ENCODE data around the gene RIMBP2. TPM values are rescaled to one million over a fixed set of nuclear protein-coding genes. Genes with fewer than 3 reads are reported as not detected.

RIMBP2 gene
- total and polyA plus RNA-seq, 7 experiments from 2014 or later = 0.05 TPM; not detected in 6

DNA sequence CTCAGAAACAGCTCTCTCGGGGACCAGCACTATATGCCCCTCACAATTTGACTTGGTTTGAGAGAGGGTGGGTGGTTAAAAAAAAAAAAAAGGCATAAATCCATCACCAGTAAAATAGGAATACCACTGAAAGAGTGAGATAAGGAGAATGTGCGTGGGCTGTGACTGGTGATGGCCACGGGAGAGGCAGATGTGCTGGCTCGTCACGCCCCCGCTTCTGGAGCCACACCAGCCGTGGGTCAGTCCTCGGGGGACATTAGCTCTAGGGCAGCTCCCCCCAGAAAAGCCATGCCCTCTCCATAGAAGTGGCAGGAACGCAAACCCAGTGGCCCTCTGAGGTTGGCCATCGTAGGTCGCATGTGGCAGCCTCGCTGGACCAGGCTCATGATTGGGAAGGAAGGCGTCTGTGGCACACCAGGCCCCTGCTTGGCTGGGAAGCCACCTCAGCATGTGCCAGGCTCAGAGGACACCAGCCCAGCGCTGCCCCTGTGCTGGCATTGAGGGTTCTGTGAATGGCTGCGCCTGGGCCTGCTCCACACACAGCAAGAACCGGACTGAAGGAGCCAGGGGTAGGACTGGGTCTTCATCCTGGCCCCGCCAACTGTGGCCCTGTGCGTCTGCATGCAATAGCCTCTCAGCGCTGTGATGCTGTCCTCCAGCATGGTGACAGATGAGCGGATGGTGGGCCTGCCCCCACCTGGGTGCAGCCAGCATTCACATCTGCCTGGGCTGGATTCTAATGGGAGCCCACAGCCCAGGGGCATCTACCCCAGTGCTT, 267.9 kb downstream of the RIMBP2 start:
- Histone ChIP-seq H3K27me3 (ENCODE audit: control insufficient read depth in 2 of 2, insufficient read depth in 2 of 2, low read length in 2 of 2) (no peaks in the 10 kb centered on the region), H3K27ac (ENCODE audit: low read depth, low read length) (no peak overlapping the region), H3K4me3 (ENCODE audit: low read length) (no peak overlapping the region), H3K36me3 (ENCODE audit: control insufficient read depth in 2 of 3, insufficient read depth in 3 of 3, low read length in 3 of 3) (no peaks in the 10 kb centered on the region), H3K9me3 (ENCODE audit: control insufficient read depth in 2 of 3, low read length in 3 of 3) (no peaks in the 10 kb centered on the region), H3K4me1 (ENCODE audit: control insufficient read depth in 2 of 2, insufficient read depth in 2 of 2, low read length in 2 of 2) (no peaks in the 10 kb centered on the region)
- no peaks in the 10 kb centered on the region for H3K4me1 Mint-ChIP-seq
- intact Hi-C loops (cut with micrococcal nuclease) = loop anchor here in 1 of 2 donors (5.0 kb wide), 1 partner anchor 299 kb away; no protein-coding TSS in a partner anchor
- no peak overlapping the region for H3K27ac Mint-ChIP-seq
- DNase-seq (no peak), ATAC-seq (no peak)
- H3K27me3 Mint-ChIP-seq = no peaks in the 10 kb centered on the region
- CTCF ChIA-PET = no interaction called here
- peaks cover 0 to 2% (median 0%) of the 10 kb centered on the region in 11 donors for H3K9me3 Mint-ChIP-seq
- POLR2A ChIA-PET = no interaction called here
- no peaks in the 10 kb centered on the region for H3K36me3 Mint-ChIP-seq
- H3K4me3 Mint-ChIP-seq = no peak overlapping the region

DNA sequence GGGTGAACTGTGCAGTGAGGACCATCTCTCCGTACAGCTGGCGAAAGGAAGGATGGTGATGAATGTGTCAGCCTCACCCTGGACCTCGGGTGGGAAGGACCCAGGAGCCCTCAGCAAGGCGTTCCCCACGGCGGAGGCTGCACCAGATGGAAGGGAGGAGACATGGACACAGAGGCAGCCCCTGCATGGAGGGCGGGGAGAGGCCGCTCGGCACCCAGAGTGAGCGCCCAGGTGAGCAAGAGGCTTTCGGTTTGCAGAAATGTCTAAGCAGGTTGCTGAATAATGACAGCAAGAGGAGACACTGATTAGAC, 268.5 kb downstream of the RIMBP2 start:
- Histone ChIP-seq H3K9me3 (ENCODE audit: control insufficient read depth in 2 of 3, low read length in 3 of 3) (no peaks in the 10 kb centered on the region), H3K27ac (ENCODE audit: low read depth, low read length) (no peak overlapping the region), H3K27me3 (ENCODE audit: control insufficient read depth in 2 of 2, insufficient read depth in 2 of 2, low read length in 2 of 2) (no peaks in the 10 kb centered on the region), H3K4me3 (ENCODE audit: low read length) (no peak overlapping the region), H3K36me3 (ENCODE audit: control insufficient read depth in 2 of 3, insufficient read depth in 3 of 3, low read length in 3 of 3) (no peaks in the 10 kb centered on the region), H3K4me1 (ENCODE audit: control insufficient read depth in 2 of 2, insufficient read depth in 2 of 2, low read length in 2 of 2) (no peaks in the 10 kb centered on the region)
- H3K4me3 Mint-ChIP-seq = no peak overlapping the region
- DNase-seq = no peak
- no peak overlapping the region for H3K27ac Mint-ChIP-seq
- intact Hi-C loops (cut with micrococcal nuclease) = loop anchor here in 1 of 2 donors (5.0 kb wide), 1 partner anchor 300 kb away; no protein-coding TSS in a partner anchor
- no peaks in the 10 kb centered on the region for H3K36me3 Mint-ChIP-seq
- H3K27me3 Mint-ChIP-seq = peaks cover 0 to 3% (median 0%) of the 10 kb centered on the region in 5 donors
- H3K4me1 Mint-ChIP-seq = no peaks in the 10 kb centered on the region
- POLR2A ChIA-PET = no interaction called here
- no peak for ATAC-seq
- peaks cover 0 to 4% (median 0%) of the 10 kb centered on the region in 11 donors for H3K9me3 Mint-ChIP-seq
- CTCF ChIA-PET = no interaction called here

DNA sequence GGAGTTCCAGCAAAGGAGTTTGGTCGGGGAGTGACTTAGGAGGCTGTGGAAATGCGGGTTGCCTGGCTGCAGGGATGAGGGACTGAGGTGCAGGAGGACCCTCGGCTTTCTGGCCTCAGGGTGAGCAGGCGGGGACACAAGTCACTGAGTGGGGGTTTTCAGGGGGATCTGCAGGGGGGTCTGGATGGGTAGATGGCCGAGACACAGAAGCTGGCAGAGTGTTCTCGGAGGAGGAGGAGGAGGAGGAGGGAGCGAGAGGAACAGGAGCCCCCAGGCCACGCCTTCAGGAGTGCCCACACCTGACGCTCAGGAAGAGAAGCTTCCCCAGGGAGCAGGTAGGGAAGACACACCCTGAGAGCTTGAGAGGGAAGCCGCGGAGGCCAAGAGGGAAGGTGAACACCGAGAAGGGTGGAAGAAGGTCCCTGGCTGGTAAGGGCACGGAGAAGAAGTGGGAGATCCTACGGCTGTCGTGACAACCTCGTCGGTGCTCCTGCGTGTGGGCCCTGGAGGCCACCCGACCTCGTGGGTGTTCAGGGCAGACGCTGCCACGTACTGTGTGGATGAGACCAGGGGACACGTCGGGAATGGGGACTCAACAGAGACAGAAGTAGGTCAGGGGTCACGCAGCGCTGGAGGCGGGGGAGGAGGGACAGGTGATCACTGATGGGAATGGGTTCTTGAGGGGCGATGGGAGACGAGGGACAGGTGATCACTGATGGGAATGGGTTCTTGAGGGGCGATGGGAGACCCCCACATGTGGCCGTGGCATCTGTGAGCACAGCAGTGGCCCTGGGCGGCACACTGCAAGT, 269.0 kb downstream of the RIMBP2 start:
- Mint-ChIP-seq H3K27me3 (peaks cover 0 to 6% (median 0%) of the 10 kb centered on the region in 5 donors), H3K9me3 (peaks cover 0 to 4% (median 0%) of the 10 kb centered on the region in 11 donors), H3K27ac (no peak overlapping the region), H3K4me1 (no peaks in the 10 kb centered on the region), H3K36me3 (no peaks in the 10 kb centered on the region), H3K4me3 (no peak overlapping the region)
- Histone ChIP-seq H3K27ac (ENCODE audit: low read depth, low read length) (no peak overlapping the region), H3K4me1 (ENCODE audit: control insufficient read depth in 2 of 2, insufficient read depth in 2 of 2, low read length in 2 of 2) (no peaks in the 10 kb centered on the region), H3K9me3 (ENCODE audit: control insufficient read depth in 2 of 3, low read length in 3 of 3) (no peaks in the 10 kb centered on the region), H3K36me3 (ENCODE audit: control insufficient read depth in 2 of 3, insufficient read depth in 3 of 3, low read length in 3 of 3) (no peaks in the 10 kb centered on the region), H3K27me3 (ENCODE audit: control insufficient read depth in 2 of 2, insufficient read depth in 2 of 2, low read length in 2 of 2) (no peaks in the 10 kb centered on the region), H3K4me3 (ENCODE audit: low read length) (no peak overlapping the region)
- CTCF ChIA-PET = no interaction called here
- DNase-seq = no peak
- ATAC-seq = no peak
- intact Hi-C loops (cut with micrococcal nuclease) = loop anchor here in 1 of 2 donors (5.0 kb wide), 1 partner anchor 300 kb away; no protein-coding TSS in a partner anchor
- POLR2A ChIA-PET = no interaction called here

DNA sequence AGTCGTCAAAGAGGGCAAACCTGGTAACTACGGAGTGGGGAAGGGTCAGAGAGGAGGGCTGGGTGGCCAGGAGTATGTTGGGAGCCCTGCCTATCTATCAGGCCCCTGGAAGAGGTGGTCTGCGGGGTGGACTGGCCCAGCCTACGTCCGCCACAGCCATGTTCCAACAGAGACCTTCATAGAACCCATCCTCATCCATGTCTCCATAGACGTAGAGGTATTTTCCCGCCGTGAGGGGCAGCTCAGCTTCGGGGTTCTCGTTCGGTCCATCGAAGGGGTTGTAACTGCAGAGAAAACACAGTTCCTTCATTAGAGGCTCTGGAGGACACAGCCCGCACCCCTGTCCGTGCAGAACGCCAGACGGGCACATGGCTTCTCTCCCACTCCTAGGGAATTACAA, 271.1 kb downstream of the RIMBP2 start:
- intact Hi-C loops (cut with micrococcal nuclease) = loop anchor here in 1 of 2 donors (5.0 kb wide), 1 partner anchor 302 kb away; no protein-coding TSS in a partner anchor
- Histone ChIP-seq H3K9me3 (ENCODE audit: control insufficient read depth in 2 of 3, low read length in 3 of 3) (no peaks in the 10 kb centered on the region), H3K27me3 (ENCODE audit: control insufficient read depth in 2 of 2, insufficient read depth in 2 of 2, low read length in 2 of 2) (no peaks in the 10 kb centered on the region), H3K36me3 (ENCODE audit: control insufficient read depth in 2 of 3, insufficient read depth in 3 of 3, low read length in 3 of 3) (no peaks in the 10 kb centered on the region), H3K27ac (ENCODE audit: low read depth, low read length) (no peak overlapping the region), H3K4me1 (ENCODE audit: control insufficient read depth in 2 of 2, insufficient read depth in 2 of 2, low read length in 2 of 2) (no peaks in the 10 kb centered on the region), H3K4me3 (ENCODE audit: low read length) (no peak overlapping the region)
- no peak for ATAC-seq
- Mint-ChIP-seq H3K9me3 (peaks cover 0 to 4% (median 0%) of the 10 kb centered on the region in 11 donors), H3K36me3 (no peaks in the 10 kb centered on the region), H3K27ac (no peak overlapping the region), H3K27me3 (peaks cover 0 to 6% (median 0%) of the 10 kb centered on the region in 5 donors), H3K4me1 (no peaks in the 10 kb centered on the region), H3K4me3 (no peak overlapping the region)
- POLR2A ChIA-PET = no interaction called here
- CTCF ChIA-PET = no interaction called here
- DNase-seq = no peak

DNA sequence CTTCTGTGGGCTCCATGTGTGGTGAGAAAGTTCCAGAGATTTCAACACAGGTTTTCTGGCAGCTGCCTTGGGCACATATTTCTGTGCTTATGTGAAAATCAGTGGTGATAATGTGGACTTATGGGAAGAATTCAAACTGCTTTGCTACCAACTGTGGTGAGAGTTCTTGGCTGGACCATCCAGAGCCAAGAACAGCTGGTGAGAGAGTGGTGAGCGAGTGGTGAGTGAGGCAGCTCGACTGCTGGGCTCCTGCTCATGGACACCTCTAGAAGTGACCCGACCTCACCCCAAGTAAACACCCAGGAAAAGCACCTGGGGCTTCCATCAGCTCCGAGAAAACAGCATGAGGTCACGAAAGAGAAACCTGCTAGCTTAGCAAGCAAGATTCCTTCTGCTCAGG, 272.0 kb downstream of the RIMBP2 start:
- Histone ChIP-seq H3K27ac (ENCODE audit: low read depth, low read length) (no peak overlapping the region), H3K9me3 (ENCODE audit: control insufficient read depth in 2 of 3, low read length in 3 of 3) (no peaks in the 10 kb centered on the region), H3K36me3 (ENCODE audit: control insufficient read depth in 2 of 3, insufficient read depth in 3 of 3, low read length in 3 of 3) (no peaks in the 10 kb centered on the region), H3K27me3 (ENCODE audit: control insufficient read depth in 2 of 2, insufficient read depth in 2 of 2, low read length in 2 of 2) (no peaks in the 10 kb centered on the region), H3K4me1 (ENCODE audit: control insufficient read depth in 2 of 2, insufficient read depth in 2 of 2, low read length in 2 of 2) (no peaks in the 10 kb centered on the region), H3K4me3 (ENCODE audit: low read length) (no peak overlapping the region)
- Mint-ChIP-seq H3K9me3 (peaks cover 0 to 9% (median 2%) of the 10 kb centered on the region in 11 donors), H3K27ac (no peak overlapping the region), H3K4me1 (no peaks in the 10 kb centered on the region), H3K4me3 (no peak overlapping the region), H3K36me3 (no peaks in the 10 kb centered on the region), H3K27me3 (peaks cover 0 to 6% (median 0%) of the 10 kb centered on the region in 5 donors)
- POLR2A ChIA-PET = no interaction called here
- intact Hi-C loops (cut with micrococcal nuclease) = no loop called here
- CTCF ChIA-PET = no interaction called here
- no peak for DNase-seq
- no peak for ATAC-seq

DNA sequence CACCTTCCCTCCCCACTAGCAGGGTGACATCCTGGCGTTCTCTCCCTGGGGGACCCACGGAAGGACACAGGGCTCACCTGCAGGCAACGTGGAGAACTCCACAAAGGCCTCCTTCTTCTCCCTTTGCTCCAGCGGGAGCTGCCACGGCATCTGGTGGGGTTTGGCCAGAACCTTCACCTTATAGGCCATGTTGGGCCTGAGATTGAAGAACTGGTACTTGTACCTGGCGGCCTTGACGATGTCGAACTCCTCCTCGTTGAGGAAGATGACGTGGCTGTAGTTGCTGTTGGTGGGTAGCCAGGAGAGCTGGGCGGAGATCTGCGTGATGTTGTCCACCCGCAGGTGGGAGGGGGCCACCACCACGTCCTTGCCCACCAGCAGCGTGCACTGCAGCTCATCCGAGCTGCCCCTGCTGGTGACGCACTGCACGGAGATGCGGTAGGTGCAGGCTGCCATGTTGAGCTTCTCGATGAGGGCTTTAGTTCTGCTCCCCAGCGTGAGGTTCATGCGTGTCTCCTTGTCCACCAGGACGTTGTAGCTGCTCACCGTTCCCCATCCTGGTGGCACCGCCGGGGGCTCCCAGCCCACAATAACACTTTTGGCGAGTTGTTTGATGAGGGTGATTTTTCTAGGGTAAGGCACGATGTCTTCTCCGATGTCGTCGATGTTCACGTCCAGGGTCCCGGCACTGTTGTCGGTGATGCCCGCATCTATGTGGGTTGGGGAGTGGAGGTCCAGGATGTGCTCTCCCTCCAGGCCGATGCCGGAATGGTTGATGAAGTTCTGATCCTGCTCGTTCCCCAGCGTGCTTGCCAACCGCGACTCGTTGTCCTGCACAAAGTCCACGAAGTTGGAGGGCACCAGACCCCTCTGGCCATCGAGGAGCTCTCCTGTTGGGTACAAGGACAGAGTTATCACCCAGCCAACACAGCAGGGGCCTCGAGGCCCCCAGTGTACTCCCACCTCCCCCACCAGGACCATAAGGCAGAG, 274.0 kb downstream of the RIMBP2 start:
- Mint-ChIP-seq H3K36me3 (no peaks in the 10 kb centered on the region), H3K27ac (no peak overlapping the region), H3K27me3 (peaks cover 0 to 6% (median 0%) of the 10 kb centered on the region in 5 donors), H3K9me3 (peaks cover 0 to 12% (median 3%) of the 10 kb centered on the region in 11 donors), H3K4me1 (no peaks in the 10 kb centered on the region), H3K4me3 (no peak overlapping the region)
- ChIA-PET POLR2A (interaction anchor here (0.5 kb wide), 1 partner anchor 116 kb away, joined by 3 read pairs; no protein-coding TSS in a partner anchor), CTCF (no interaction called here)
- H3K36me3 ChIP-seq (ENCODE audit: control insufficient read depth in 2 of 3, insufficient read depth in 3 of 3, low read length in 3 of 3) = no peaks in the 10 kb centered on the region
- ATAC-seq = no peak
- intact Hi-C loops (cut with micrococcal nuclease) = no loop called here
- no peak for DNase-seq
- H3K4me1 ChIP-seq (ENCODE audit: control insufficient read depth in 2 of 2, insufficient read depth in 2 of 2, low read length in 2 of 2) = no peaks in the 10 kb centered on the region
- no peak overlapping the region for H3K27ac ChIP-seq (ENCODE audit: low read depth, low read length)
- no peaks in the 10 kb centered on the region for H3K27me3 ChIP-seq (ENCODE audit: control insufficient read depth in 2 of 2, insufficient read depth in 2 of 2, low read length in 2 of 2)
- H3K4me3 ChIP-seq (ENCODE audit: low read length) = no peak overlapping the region
- H3K9me3 ChIP-seq (ENCODE audit: control insufficient read depth in 2 of 3, low read length in 3 of 3) = no peaks in the 10 kb centered on the region

Measured in naive thymus-derived CD4-positive, alpha-beta T cell (primary cell).